ENCODE results near the gene GABRA4.

DNA sequence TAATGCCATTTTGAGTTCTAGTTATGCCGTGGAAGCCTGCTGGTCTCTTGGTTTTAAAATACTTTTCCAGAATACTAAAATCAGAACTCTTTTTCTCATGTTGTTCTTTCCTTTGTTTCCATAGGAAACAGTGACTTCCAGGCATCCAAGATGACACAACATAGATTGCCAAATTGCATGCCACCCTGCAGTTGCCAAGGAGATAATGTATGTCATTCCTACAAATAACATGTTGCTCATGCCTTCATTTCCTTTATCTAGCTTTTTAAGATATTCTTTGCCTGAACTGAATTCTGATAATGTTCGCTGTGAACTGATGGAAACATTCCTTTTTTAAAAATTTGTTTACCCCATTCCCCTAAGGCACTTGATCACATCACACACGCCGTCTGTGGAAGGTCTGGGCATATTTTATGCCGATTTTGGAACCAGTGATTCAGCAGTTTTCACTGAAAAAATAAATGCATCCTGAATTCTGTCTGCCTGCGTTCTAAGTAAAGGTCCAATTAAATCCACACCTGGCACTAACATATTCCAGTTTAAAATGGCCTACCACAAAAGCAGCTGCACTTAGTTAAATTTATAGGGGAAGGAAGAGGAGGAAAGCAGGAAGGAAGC is 46.4 kb downstream of the GABRA4 start:
- TF ChIP-seq CTCF (conservative IDR thresholded peaks at IDR 0.05; ENCODE audit: low read length) (no peak), EZH2phosphoT487 (IDR thresholded peaks at IDR 0.05; ENCODE audit: borderline replicate concordance, low read depth, low read length) (no peak)

All from OCI-LY7 (cell line).